H1 (cell line): ENCODE data around the gene DGCR8. TPM values are rescaled to one million over a fixed set of nuclear protein-coding genes. Genes with fewer than 3 reads are reported as not detected.
A peak's percentile ranks its signal among the peaks of the same experiment; 100 is the strongest.

Source experiments
- CTCF ChIA-PET: fragments of 300-600 bp; sonication (Branson Sonifier 250); formaldehyde crosslinking; loops from one replicate; lab custom pipeline; 2021; ENCODE audit not compliant: partially characterized antibody; lab: Charles Lee
- POLR2A ChIA-PET: fragments of 300-600 bp; sonication (Branson Sonifier 250); formaldehyde crosslinking; loops from one replicate; lab custom pipeline; 2021; ENCODE audit warnings: inconsistent platforms; ENCODE audit not compliant: partially characterized antibody; lab: Charles Lee
- DNase-seq, 2 experiments: peaks; one replicate each; pipeline versions ENCODE4 v3.0.0 to v3.0.0-alpha.2; 2010 to 2022; ENCODE audit warnings: low spot score in 2 of 2, low read depth in 1 of 2, mixed read lengths in 1 of 2
- FAIRE-seq: peaks from 2 replicates; lab custom pipeline; 2011; peaks lifted over from hg19 to GRCh38; lab: Jason Lieb, UNC
- H2AFZ ChIP-seq: 2 replicates; pipeline ENCODE4 v1.8.1; 2012; ENCODE audit warnings: low read length, inconsistent platforms
- H2AK5ac ChIP-seq: 2 replicates; pipeline ENCODE4 v1.6.1; 2013; ENCODE audit warnings: low read depth, low read length
- H2BK120ac ChIP-seq: replicated peaks from 2 replicates; pipeline ENCODE3; 2013; ENCODE audit warnings: low read depth, low read length, inconsistent platforms
- H2BK12ac ChIP-seq: 2 replicates; pipeline ENCODE4 v1.6.1; 2013; ENCODE audit warnings: low read depth, low read length
- H2BK15ac ChIP-seq: 2 replicates; pipeline ENCODE4 v1.6.1; 2013; ENCODE audit warnings: low read length
- H2BK20ac ChIP-seq: 2 replicates; pipeline ENCODE4 v1.6.1; 2013; ENCODE audit warnings: low read length
- H2BK5ac ChIP-seq: 2 replicates; pipeline ENCODE4 v1.6.1; 2013; ENCODE audit warnings: low read depth, low read length
- H3K14ac ChIP-seq: 2 replicates; pipeline ENCODE4 v1.6.1; 2013; ENCODE audit warnings: inconsistent platforms; ENCODE audit not compliant: insufficient read length
- H3K18ac ChIP-seq: 2 replicates; pipeline ENCODE4 v1.6.1; 2013; ENCODE audit warnings: low read length; ENCODE audit errors: extremely low read depth
- H3K23ac ChIP-seq: 2 replicates; pipeline ENCODE4 v1.6.1; 2013; ENCODE audit warnings: inconsistent platforms; ENCODE audit not compliant: insufficient read length
- H3K23me2 ChIP-seq: 2 replicates; pipeline ENCODE4 v1.6.1; 2013; ENCODE audit warnings: low read depth, low read length
- H3K27ac ChIP-seq: 2 replicates; pipeline ENCODE4 v1.6.1; 2011; ENCODE audit warnings: low read depth, low read length, inconsistent platforms
- H3K27me3 ChIP-seq, 4 experiments: replicated peaks in 1 of 4; 1 replicate in 1 of 4; 2 replicates in 3 of 4; pipeline versions ENCODE4 v1.6.1 to v1.8.1; 2011 to 2013; ENCODE audit warnings: low read length in 3 of 4, mild to moderate bottlenecking in 3 of 4, inconsistent platforms in 2 of 4, mixed read lengths in 2 of 4, moderate library complexity in 1 of 4; ENCODE audit not compliant: control insufficient read depth in 3 of 4, insufficient read depth in 3 of 4; ENCODE audit errors: extremely low read depth in 1 of 4
- H3K36me3 ChIP-seq, 4 experiments: 2 replicates each; pipeline versions ENCODE4 v1.6.1 to v1.8.1; 2011 to 2013; ENCODE audit warnings: mild to moderate bottlenecking in 4 of 4, low read length in 3 of 4, moderate library complexity in 2 of 4, control low read depth in 1 of 4, inconsistent platforms in 1 of 4; ENCODE audit not compliant: insufficient read depth in 4 of 4, control insufficient read depth in 2 of 4
- H3K4ac ChIP-seq: replicated peaks from 2 replicates; pipeline ENCODE3; 2013; ENCODE audit warnings: low read length, low read depth, mixed read lengths, inconsistent platforms; ENCODE audit not compliant: insufficient read length
- H3K4me1 ChIP-seq, 4 experiments: replicated peaks in 1 of 4; 1 replicate in 1 of 4; 2 replicates in 3 of 4; pipeline versions ENCODE4 v1.6.1 to v1.8.1; 2011 to 2013; ENCODE audit warnings: low read length in 3 of 4, inconsistent platforms in 2 of 4, mixed read lengths in 1 of 4; ENCODE audit not compliant: insufficient read depth in 4 of 4, control insufficient read depth in 3 of 4
- H3K4me2 ChIP-seq, 2 experiments: 2 replicates each; pipeline versions ENCODE4 v1.6.1 to v1.8.1; 2011 to 2013; ENCODE audit warnings: low read depth in 2 of 2, low read length in 2 of 2, control low read depth in 1 of 2, inconsistent platforms in 1 of 2, mild to moderate bottlenecking in 1 of 2; ENCODE audit not compliant: insufficient read depth in 1 of 2
- H3K4me3 ChIP-seq, 4 experiments: fragments of 200-600, 300-600 bp in 1 of 4; sonication (generic), shearing (Covaris generic), sonication (Bioruptor Twin) in 1 of 4; 2 replicates each; pipeline versions ENCODE4 v1.5.1 to v1.8.1; 2011 to 2016; ENCODE audit warnings: low read length in 4 of 4, low read depth in 3 of 4, control low read depth in 2 of 4, inconsistent platforms in 2 of 4, mild to moderate bottlenecking in 2 of 4, mixed read lengths in 1 of 4, moderate library complexity in 1 of 4; ENCODE audit not compliant: insufficient read depth in 2 of 4; ENCODE audit errors: extremely low read depth in 1 of 4
- H3K56ac ChIP-seq: replicated peaks from 2 replicates; pipeline ENCODE3; 2013; ENCODE audit warnings: low read depth, mild to moderate bottlenecking, mixed read lengths, low read length, inconsistent platforms; ENCODE audit not compliant: insufficient read length
- H3K79me1 ChIP-seq: 2 replicates; pipeline ENCODE4 v1.6.1; 2013; ENCODE audit warnings: low read depth, low read length, control low read depth
- H3K79me2 ChIP-seq, 2 experiments: 2 replicates each; pipeline versions ENCODE4 v1.6.1 to v1.8.1; 2012 to 2013; ENCODE audit warnings: low read length in 2 of 2, mild to moderate bottlenecking in 2 of 2, inconsistent platforms in 1 of 2; ENCODE audit not compliant: insufficient read depth in 2 of 2, control insufficient read depth in 1 of 2
- H3K9ac ChIP-seq, 4 experiments: replicated peaks in 1 of 4; 1 replicate in 1 of 4; 2 replicates in 3 of 4; pipeline versions ENCODE4 v1.6.1 to v1.8.1; 2011 to 2013; ENCODE audit warnings: low read depth in 3 of 4, low read length in 3 of 4, control low read depth in 2 of 4, mild to moderate bottlenecking in 2 of 4, moderate library complexity in 2 of 4, inconsistent platforms in 1 of 4; ENCODE audit errors: extremely low read depth in 1 of 4
- H3K9me3 ChIP-seq, 2 experiments: 2 replicates each; pipeline versions ENCODE4 v1.6.1 to v1.8.1; 2012 to 2013; ENCODE audit warnings: mild to moderate bottlenecking in 2 of 2, moderate library complexity in 2 of 2, control low read depth in 1 of 2, inconsistent platforms in 1 of 2, low read depth in 1 of 2, low read length in 1 of 2, mixed read lengths in 1 of 2; ENCODE audit not compliant: insufficient read depth in 2 of 2
- H4K20me1 ChIP-seq, 2 experiments: replicated peaks in 1 of 2; 2 replicates each; pipeline versions ENCODE3 to v1.8.1; 2011 to 2013; ENCODE audit warnings: inconsistent platforms in 2 of 2, low read length in 2 of 2, mild to moderate bottlenecking in 1 of 2; ENCODE audit not compliant: insufficient read depth in 2 of 2, control insufficient read depth in 1 of 2
- H4K5ac ChIP-seq: 2 replicates; pipeline ENCODE4 v1.6.1; 2013; ENCODE audit warnings: low read length, low read depth, mixed read lengths, inconsistent platforms; ENCODE audit not compliant: insufficient read length
- H4K8ac ChIP-seq: 2 replicates; pipeline ENCODE4 v1.8.0; 2013; ENCODE audit warnings: mild to moderate bottlenecking, moderate library complexity, low read length, inconsistent platforms; ENCODE audit not compliant: insufficient read depth; ENCODE audit errors: extremely low read depth
- H4K91ac ChIP-seq: replicated peaks from 2 replicates; pipeline ENCODE3; 2013; ENCODE audit warnings: low read length, mixed read lengths, inconsistent platforms; ENCODE audit not compliant: insufficient read length
- SIRT6 ChIP-seq: IDR thresholded peaks from one replicate; pipeline ENCODE4 v1.7.1; 2012; ENCODE audit warnings: low read length, inconsistent platforms
- WGBS, 2 experiments: shearing (Covaris generic) in 1 of 2; methylation state at CpG; one replicate each; pipeline versions ENCODE4 v1.1.6 to v1.1.7; 2013 to 2015; ENCODE audit warnings: low lambda C conversion rate in 2 of 2, mixed read lengths in 2 of 2, inconsistent platforms in 1 of 2, low coverage in 1 of 2, missing lambda C conversion rate in 1 of 2; ENCODE audit not compliant: insufficient replicate concordance in 2 of 2, insufficient coverage in 1 of 2, insufficient read length in 1 of 2; ENCODE audit errors: extremely low coverage in 1 of 2, missing lambda C conversion rate in 1 of 2; 5-methylcytosine and 5-hydroxymethylcytosine counted together
- polyA plus RNA-seq, 7 experiments: library from polyadenylated mRNA; depleted of rRNA in 3 of 7; stranded (reverse) in 5 of 7; unstranded in 2 of 7; fragments of >200 nt in 5 of 7; fragments of 200-250 nt in 2 of 7; gene quantifications; 1 replicate in 5 of 7; 2 replicates in 1 of 7; 4 replicates in 1 of 7; pipeline versions ENCODE4 v1.2.1 to v1.2.3, GENCODE V29; 2011 to 2013; ENCODE audit warnings: missing spikeins in 2 of 7, mixed read lengths in 2 of 7
- total RNA-seq: library from RNA; stranded (reverse); fragmentation: NEBNext Ultra II Directional; extraction: Animal tissue kit (Norgen Biotek cat#: 25700); gene quantifications from 2 replicates; pipeline ENCODE4 v1.2.1, GENCODE V29; 2021

The DGCR8 gene
- total and polyA plus RNA-seq, 2 of the 8 experiments (the other 6 are each of a cell fraction or from before 2014, with no cell fraction given): 23.7 to 43.7 TPM

GRCh38 chr22:20135806-20136602 is 56.0 kb downstream of the DGCR8 start:
- Histone ChIP-seq H4K20me1 (peaks cover 15 to 36% of the 10 kb centered on the region in 2 experiments), H3K79me2 (peaks cover 0 to 21% of the 10 kb centered on the region in 2 experiments; a peak in 3 of 4 replicates), H3K4me2 (no peak overlapping the region), H3K27me3 (no peaks in the 10 kb centered on the region; a peak in 2 of 7 replicates), H3K56ac (no peak overlapping the region), H2BK20ac (no peak overlapping the region), H2AK5ac (no peak overlapping the region)
- no peak for TF ChIP-seq SIRT6
- TF ChIP-seq, all 59 proteins: peak for 0
- ChIA-PET POLR2A (interaction anchor here (6.3 to 10.1 kb wide), 2 partner anchors 9 to 17 kb away, joined by 40 to 104 read pairs; partner anchors contain the start of gene TRMT2A), CTCF (no interaction called here)
- Histone ChIP-seq H4K8ac (no peak overlapping the region), H3K4ac (no peak overlapping the region), H2BK12ac (no peak overlapping the region), H3K23ac (no peak overlapping the region), H2BK5ac (peak overlapping the region; percentile 90), H2AFZ (no peak overlapping the region), H3K18ac (no peak overlapping the region), H3K79me1 (peaks cover 21% of the 10 kb centered on the region), H3K4me3 (no peak overlapping the region), H3K4me1 (peaks cover 0 to 7% (median 6%) of the 10 kb centered on the region in 4 experiments; a peak in 4 of 7 replicates), H2BK15ac (no peak overlapping the region), H3K23me2 (peaks cover 7% of the 10 kb centered on the region; the same call in 1 of the 2 replicates), H4K5ac (no peak overlapping the region), H4K91ac (no peak overlapping the region), H3K9me3 (no peaks in the 10 kb centered on the region), H3K27ac (no peak overlapping the region), H3K9ac (no peak overlapping the region; a peak in 1 of 7 replicates), H3K14ac (no peak overlapping the region), H3K36me3 (0 out of 8 replicates have a peak, but pooled peaks cover 0 to 4% (median 0%) of the 10 kb centered on the region in 4 experiments), H2BK120ac (no peak overlapping the region)
- no peak for FAIRE-seq
- 95% methylated on average over 25 of the region's 25 CpGs; no CpG with 5 or more reads in 1 of the 2 experiments for WGBS, 2 experiments
- no peak for DNase-seq
